Measurements from ENCODE around the gene PATZ1.
"Not testable (repeated sequence)": the region's sequence is repeated elsewhere in the genome, so short reads cannot be mapped to it uniquely, and the experiment has no call there.

Gene PATZ1, protein sequence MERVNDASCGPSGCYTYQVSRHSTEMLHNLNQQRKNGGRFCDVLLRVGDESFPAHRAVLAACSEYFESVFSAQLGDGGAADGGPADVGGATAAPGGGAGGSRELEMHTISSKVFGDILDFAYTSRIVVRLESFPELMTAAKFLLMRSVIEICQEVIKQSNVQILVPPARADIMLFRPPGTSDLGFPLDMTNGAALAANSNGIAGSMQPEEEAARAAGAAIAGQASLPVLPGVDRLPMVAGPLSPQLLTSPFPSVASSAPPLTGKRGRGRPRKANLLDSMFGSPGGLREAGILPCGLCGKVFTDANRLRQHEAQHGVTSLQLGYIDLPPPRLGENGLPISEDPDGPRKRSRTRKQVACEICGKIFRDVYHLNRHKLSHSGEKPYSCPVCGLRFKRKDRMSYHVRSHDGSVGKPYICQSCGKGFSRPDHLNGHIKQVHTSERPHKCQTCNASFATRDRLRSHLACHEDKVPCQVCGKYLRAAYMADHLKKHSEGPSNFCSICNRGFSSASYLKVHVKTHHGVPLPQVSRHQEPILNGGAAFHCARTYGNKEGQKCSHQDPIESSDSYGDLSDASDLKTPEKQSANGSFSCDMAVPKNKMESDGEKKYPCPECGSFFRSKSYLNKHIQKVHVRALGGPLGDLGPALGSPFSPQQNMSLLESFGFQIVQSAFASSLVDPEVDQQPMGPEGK

DNA sequence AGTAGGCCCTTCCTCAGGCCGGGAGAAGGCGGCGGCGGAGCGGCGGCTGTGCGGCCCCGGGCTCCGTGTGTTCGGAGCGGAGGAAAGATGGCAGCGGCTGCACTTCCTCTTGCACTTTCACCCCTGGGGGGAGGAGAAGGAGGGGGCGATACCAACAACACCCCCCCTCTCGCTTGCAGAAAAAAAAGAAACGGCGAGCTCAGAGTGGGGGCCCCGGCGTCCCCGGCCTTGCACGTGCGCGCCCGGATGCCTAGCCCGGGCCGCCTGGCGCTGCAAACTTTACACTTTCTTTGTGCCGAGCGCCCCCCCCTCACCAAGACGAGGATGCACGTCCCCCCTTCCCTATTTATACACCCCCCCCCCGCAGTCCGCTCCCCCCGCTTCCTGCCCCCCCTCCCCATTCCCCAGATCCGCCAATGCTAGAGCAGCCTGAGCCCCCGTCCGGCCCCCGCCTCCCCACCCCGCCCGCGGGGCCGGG, at the start of gene PATZ1:
Gene PATZ1 (minus strand): TSS at position 92 of the 478 bp plus-strand sequence. CDS start 744 bp downstream, outside the sequence.
- DNase-seq: no peak

DNA sequence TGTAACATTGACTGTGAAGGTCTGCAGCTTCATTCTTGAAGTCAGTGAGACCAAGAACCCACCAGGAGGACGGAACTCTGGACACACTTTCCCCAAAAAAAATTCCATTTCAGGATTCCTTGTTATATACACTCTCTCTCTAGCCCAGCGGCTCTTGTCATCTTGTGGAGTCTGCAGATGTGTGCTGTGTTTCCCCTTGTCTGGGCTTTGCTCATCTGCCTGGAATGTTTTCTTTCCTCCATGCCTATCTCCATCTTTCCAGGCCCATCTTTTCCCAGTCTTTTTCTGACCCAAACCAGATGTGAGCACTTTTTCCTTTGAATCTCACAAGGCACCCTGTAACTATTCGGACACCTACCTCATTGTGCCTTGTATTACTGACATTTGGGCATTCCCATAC, 48.2 kb upstream of the PATZ1 start:
- DNase-seq: no peak

DNA sequence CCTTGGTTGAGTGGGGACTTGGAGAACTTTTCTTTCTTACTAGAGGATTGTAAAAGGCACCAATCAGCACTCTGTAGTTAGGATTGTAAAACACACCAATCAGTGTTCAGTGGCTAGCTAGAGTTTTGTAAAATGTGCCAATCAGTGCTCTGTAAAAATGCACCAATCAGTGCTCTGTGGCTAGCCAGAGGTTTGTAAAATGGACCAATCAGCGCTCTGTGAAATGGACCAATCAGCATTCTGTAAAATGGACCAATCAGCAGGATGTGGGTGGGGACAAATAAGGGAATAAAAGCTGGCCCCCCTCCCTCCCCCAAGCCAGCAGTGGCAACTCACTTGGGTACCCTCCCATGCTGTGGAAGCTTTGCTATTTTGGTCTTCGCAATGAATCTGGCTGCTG, 47.7 kb upstream of the PATZ1 start:
- DNase-seq: no peak

DNA sequence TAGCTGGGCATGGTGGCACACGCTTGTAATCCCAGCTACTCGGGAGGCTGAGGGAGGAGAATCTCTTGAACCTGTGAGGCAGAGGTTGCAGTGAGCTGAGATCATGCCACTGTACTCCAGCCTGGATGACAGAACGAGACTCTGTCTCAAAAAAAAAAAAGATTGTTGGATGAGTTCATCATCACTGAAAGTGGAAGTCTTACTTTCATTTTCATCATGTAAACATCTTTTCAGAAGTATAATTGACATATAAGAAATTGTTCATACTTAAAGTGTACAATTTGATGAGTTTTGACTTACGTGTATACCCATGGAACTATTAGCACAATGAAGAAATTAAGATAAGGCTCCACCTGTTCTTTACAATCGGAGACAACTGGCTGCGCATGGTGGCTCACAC, 32.5 kb upstream of the PATZ1 start:
- not testable (repeated sequence) for DNase-seq

DNA sequence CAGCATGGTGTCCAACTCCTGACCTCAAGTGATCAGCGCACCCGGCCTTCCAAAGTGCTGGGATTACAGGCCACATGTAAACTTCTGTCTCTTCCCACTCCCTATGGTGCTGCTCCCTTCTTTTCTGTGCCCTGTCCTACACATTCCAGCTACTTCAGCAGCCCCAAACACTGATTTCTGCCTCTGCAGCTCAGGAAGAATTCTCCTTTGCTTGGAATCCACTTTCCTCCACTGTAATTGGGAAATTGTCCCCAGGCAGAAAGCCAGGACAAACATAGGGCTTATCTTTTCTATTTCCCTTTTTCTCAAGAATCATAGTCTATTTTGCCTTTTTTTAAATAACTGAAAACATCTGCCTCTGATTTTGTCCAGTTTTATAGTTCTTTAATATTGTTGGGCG, 32.0 kb upstream of the PATZ1 start:
- no peak for DNase-seq

GRCh38 chr22:31377612-31378011, 31.5 kb upstream of the PATZ1 start:
- DNase-seq: no peak

DNA sequence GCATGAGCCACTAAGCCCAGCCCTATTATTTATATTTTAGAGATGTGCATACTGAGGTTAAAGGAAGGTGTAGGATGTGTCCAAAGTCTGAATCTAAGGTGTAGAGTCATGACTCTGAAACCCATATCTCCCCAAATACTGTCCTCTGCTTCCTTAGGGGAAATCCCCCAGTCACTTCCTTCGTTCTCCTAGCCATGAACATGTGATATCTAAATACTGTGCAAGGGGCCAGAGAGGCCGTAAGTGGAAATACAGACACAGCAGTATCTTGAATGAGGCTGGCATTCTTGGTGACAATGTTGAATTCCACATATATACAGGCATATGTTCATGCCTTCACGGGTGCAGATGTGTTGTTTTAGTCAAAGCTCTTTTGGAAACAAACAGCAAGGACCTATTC, 21.3 kb upstream of the PATZ1 start:
- no peak for DNase-seq

DNA sequence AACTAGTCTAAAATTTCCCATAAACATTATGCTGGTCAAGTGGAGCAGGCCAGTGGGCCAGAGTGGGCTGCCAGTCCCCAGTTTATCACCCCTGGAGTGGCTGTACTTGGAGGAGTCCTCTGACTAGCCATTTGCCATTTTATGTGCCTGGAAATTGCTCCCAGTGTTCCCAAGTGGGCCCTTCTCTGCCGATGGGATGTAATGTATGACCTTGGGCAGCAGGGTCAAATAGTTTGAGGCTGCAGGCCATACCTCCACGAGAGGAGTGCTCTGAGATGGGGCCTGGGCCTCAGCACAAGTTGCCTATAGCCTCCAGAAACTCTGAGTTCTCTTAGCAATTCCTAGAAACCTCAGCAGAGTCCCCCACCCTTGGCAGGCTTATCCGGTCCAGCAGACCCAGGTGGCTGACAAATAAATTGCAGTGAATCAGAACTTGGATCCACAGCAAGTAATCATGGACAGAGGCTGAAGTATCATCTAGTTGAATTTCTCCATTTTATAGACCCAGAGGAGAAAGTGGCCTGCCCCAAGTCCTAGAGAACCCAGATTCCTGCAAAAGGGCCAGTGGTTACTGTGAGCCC, 17.8 kb upstream of the PATZ1 start:
- no peak for DNase-seq

DNA sequence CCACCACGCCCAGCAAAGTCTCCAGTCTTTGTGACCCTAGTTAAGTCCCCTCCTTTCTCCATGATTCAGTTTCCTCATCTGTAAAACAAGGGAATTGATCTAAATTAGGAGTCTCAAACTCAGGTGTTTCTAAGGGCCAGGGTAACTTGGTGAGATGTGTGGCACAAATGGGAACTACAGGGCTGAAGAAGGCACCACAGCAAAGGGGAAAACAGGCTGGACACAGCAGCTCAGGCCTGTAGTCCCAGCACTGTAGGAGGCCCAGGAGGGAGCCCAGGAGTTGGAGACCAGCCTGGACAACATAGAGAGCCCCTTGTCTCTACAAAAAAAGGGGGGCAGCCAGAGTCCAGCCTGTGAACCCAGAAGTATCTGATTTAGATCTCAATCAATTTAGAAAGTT, 15.6 kb upstream of the PATZ1 start:
- DNase-seq: no peak

- no peak for DNase-seq
These were observed 13.9 kb upstream of the PATZ1 start for GRCh38 chr22:31360029-31360428.

- DNase-seq: no peak
These were observed 8.4 kb upstream of the PATZ1 start for GRCh38 chr22:31354515-31354914.

GRCh38 chr22:31350410-31350863, 4.3 kb upstream of the PATZ1 start:
- no peak for DNase-seq

GRCh38 chr22:31349960-31350359, 3.8 kb upstream of the PATZ1 start:
- DNase-seq: no peak

DNA sequence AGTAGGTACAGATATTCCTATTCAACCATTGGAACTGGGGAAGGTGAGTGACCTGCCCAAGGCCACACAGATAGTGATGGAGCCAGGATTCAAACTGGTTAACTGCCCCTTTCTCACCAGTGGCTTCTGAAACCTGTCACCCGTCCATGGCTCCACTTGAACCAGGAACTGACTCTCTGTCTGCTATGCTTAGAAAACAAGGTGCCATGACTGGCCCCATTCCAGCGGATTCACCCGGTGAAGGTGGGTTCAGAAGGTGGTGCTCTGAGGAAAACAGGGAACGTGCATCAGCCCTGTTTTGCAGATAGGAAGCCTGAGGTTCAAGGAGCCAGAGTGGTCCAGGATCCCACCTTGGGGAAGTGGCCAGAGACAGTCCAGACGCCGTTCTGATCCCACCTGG, 2.6 kb upstream of the PATZ1 start:
- no peak for DNase-seq

DNA sequence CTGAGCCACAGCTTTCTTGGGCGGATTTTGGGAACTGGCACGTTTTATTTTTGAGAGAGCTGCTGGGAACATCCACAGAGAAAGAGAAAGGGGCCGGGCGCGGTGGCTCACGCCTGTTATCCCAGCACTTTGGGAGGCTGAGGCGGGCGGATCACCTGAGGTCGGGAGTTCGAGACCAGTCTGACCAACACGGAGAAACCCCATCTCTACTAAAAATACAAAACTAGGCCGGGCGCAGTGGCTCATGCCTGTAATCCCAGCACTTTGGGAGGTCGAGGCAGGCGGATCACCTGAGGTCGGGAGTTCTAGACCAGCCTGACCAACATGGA, 1.8 kb upstream of the PATZ1 start:
- DNase-seq: not testable (repeated sequence)

DNA sequence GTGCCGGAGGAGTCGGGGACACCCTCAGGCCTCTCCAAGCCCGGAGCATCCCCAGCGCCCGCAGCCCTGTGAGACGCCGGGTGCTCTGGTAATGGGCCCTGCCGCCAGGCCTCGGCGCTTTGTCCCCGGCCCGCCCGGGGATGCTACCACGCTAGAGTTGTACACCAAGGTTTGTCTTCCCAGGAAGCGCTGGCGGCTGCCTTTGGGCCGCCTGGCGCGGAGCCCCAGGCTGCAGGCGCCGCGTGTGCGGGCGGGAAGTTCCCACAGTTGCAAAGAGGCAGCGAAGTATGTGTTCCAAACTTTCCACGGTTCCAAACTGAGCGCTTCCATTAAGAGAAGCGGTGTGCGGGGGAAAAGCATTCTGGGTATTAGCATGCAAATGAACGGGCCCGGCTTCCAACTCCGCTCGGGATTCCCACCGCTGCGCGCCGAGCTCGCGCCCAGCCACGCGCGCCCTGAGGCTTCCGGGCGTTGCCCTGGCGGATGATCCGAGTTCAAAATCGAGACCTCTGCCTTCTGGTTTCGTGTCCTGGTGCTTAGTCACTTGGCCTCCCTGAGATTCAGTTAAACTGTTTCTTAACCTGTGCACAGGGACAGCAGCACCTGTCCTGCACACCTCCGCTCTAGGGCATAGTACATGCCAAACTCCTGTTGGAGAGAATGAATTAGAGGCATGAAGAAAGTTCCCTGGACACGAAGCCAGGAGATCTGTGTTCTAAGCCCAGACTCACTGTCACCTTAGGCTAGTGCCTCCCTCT, 1.3 kb upstream of the PATZ1 start:
- peak; percentile 85 for DNase-seq

- peak; percentile 76 for DNase-seq
These were observed 646 bp upstream of the PATZ1 start for GRCh38 chr22:31346733-31347250.

DNA sequence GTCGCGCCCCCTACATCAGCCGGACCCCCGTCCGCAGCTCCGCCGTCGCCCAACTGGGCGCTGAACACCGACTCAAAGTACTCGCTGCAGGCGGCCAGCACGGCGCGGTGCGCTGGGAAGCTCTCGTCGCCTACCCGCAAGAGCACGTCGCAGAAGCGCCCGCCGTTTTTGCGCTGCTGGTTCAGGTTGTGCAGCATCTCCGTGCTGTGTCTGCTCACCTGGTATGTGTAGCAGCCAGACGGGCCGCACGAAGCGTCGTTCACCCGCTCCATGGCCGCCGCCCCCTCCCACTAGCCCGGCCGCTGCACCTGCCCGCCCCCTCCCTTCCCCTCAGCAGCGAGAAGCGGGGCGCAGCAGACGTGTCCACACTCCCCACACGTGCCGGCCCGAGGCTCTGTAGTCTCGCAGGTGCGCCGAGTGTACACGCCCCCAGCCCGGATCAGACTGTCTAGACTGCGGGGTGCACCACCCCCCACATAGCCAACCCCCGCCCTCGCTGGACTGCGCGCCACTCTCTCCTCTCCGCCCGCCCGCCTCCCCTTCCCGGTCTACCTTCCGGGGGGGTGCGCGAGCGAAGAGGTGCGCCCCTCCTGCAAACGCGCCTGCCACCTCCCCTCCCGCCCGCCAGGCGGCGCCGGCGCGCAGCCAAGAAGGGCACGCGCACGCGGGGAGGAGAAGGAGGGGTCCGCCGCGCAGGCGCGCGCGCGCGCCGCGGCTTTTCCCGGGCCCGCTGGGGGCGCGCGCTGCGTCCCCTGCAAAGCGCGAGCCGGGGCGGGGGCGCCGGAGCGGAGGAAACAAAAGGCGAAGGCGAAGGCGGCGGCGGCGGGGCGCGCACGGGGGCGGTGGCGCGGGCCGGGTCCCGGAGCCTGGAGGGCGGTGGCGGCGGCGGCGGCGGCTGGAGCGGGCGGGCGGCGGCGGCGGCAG, 553 bp downstream of the PATZ1 start:
- DNase-seq: peak; percentile 95

- DNase-seq: peak; percentile 74
These were observed 1.4 kb downstream of the PATZ1 start for GRCh38 chr22:31344578-31345330.

- no peak for DNase-seq
These were observed 1.9 kb downstream of the PATZ1 start for GRCh38 chr22:31344256-31344577.
